Erythroblast (primary cell): ENCODE data around the gene WDR45.

ENCODE experiments used
- GATA1 ChIP-seq: IDR thresholded peaks from 2 replicates; pipeline ENCODE4 v1.6.1; 2011; ENCODE audit warnings: low read depth, mild to moderate bottlenecking, control low read depth, low read length, moderate library complexity
- POLR2A ChIP-seq: IDR thresholded peaks from 2 replicates; pipeline ENCODE4 v1.6.1; 2011; ENCODE audit warnings: mild to moderate bottlenecking, low read length

DNA sequence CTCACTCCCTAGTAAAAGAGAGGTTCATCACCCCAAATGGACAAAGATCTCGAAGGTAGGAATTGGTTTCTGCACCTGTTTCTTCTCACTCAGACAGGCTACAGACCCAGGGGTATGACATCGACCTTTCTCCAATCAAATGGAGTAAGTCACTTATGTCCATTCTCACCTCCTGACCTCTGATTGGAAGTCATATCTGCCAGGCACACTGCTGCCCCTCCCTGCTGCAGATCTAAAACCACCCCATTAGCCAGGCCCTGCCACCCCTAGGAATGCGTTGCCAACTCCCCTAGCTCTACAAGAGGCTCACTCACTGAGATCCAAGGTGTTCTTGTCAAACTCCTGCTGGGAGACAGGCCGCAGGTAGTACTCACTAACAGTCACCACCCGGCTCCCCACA lies 37.0 kb upstream of the WDR45 start:
- TF ChIP-seq POLR2A, result no peak
- TF ChIP-seq GATA1, result no peak
